Activated CD4-positive, alpha-beta T cell treated with anti-CD3 and anti-CD28 coated beads, Interleukin-2, amount 50 U/mL, for 48 hours (primary cell): Measurements from ENCODE around the gene KCTD3.
A peak's percentile ranks its signal among the peaks of the same experiment; 100 is the strongest.

ENCODE experiments used
- DNase-seq, 2 experiments: peaks; one replicate each; pipeline ENCODE4 v3.0.0-alpha.2; 2020

KCTD3 gene

DNA sequence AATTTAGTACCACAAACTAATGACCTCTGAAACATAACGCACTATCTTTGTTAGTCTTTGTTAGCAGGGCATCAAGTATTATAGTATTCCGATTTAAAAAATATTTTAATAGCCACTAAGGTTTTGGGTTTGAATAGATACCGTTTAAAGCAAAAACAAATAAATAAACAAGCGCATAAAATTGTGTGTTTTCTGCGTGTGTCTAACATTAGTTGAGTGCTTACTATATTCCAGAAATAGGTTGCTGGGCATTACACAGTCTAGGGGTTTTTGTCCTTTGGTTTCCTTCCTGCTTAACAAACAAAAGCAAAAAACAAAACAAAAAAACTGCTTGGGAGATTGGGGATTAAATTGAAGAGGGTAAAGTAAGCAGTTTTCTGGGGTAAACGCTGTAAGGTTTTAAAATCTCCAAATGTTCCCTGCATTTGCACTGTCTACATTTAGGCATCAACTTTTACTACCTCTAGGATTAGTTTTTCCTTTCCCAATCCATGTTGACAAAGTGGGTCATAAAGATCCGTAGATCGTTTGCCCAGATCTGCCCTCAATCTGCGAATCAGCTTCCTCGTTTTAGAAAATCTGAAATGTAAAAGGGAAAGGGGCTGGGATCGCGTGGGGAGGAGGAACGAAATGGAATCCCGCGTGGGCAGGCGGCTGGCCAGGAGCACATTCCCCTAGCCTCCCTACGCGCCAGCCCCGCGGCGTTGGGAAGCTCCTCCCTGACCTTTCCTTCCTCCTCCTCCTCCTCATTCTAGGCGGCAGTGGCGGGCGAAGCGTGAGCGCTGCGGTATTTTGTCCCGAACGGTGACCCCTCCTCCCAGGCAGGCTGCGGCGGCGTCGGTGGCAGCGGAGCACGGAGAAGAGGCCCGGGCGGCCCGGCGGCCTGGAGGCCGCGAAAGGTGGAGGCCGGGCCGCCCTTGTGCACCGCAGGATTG lies at the start of gene KCTD3:
Gene KCTD3, plus strand, starts transcription at position 749 of the 935 bp plus-strand sequence. CDS start 382 bp downstream, outside the sequence.
- DNase-seq = peak; percentile 55 to 65

DNA sequence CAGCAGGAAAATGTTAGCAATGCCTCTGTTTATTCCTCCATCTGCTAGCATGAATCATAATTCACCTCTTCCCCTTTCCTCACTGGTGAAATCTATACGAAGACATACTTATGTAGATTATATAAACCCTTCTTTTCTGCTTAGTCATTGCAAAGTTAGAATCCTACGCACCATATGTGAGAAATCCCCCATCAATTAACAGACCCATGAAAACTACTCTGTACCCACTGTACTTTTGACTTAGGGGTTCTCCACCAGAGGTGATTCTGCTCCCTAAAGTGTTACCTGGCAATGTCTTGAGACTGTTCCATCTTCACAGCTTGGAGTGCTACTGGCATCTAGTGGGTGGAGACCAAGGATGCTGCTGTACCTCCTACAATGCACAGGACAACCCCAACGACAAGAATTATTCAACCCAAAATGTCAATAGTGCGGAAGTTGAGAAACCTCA lies 49.6 kb upstream of the KCTD3 start:
- DNase-seq = no peak

DNA sequence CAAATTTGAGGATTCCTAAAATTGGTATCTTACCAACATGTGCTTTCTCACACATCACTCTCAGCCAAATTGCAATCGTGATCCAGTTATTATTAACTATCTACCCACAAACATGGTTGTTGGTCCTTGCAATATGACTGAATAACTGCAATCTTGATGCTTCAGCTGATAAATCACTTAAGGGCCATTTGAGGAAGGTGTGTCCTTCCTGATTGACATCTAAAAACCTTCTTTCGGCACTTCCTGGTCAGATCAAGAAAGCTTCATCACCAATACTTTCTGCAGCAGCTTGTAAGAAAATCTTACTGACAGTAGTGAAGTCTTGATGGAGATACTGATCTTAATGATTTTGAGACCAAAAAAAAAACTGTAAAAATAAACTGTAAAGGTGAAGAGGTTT lies 48.5 kb upstream of the KCTD3 start:
- DNase-seq = no peak

DNA sequence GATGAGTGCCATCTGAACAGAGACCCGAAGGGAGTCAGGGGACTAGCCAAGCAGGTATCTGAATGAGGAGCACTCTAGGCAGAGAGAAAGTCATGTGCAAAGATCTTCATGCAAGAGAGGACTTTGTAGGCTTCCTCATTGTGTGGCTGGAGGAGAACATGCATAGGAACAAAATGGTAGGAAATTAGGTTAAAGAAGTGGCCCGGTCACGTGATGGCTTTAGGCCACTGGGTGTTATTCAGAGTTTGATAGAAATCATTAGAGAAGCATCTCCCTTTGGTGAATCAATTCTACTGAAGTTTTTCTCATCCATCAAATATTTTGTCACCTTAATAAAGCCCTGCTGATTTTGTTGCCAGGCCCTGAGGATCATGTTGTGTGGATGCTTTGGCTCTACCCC lies 45.8 kb upstream of the KCTD3 start:
- no peak for DNase-seq

DNA sequence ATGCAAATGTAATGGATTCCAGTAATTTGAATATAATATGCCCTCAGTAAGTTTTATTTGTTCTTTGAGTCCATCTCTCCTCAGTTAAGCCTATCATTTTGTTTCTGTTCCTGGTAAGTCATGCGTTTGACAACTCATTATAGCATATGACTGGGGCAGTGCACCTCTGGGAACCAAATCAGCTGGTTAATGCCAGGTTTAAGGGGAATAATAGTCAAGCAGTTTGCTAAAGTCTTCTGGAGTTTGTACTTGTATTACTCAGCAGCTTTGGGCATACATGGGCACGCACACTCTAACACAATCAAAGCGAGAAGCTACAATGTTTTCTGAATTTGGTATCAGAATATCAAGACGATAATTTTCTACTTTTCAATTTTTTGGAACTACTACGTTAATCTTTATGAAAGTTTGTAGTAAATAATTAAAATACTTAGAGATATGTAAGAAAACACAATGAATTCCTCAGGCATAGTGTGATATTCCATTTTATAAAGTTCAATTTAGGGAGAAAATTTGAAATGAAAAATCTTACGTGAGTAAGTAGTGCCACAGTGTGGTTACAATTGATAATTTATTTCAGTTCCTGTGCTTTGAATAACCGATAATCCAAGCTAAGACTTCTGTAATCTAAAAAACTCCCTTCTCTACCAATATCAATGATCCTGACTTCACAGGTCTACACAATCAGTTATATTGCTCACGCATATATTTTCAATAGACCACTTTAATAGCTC lies 43.8 kb upstream of the KCTD3 start:
- DNase-seq = no peak

DNA sequence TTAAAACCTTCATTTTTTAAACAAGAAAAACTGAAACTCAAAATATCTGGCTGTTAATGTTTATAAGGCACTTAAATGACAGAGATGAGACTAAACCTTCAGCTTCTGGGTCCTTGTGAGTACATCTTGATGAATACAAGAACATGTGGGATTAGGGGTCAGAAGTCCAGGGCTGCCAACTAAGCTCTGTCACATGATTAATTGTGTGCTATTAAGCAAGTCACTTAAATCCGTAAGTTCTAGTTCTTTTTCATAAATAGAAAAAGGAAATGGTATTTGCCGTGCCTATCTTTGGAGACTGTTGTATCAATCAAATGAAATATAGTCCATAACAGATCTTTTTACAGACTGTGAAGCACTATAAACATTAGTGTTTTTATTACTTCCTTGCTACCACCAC lies 43.2 kb upstream of the KCTD3 start:
- DNase-seq = no peak

DNA sequence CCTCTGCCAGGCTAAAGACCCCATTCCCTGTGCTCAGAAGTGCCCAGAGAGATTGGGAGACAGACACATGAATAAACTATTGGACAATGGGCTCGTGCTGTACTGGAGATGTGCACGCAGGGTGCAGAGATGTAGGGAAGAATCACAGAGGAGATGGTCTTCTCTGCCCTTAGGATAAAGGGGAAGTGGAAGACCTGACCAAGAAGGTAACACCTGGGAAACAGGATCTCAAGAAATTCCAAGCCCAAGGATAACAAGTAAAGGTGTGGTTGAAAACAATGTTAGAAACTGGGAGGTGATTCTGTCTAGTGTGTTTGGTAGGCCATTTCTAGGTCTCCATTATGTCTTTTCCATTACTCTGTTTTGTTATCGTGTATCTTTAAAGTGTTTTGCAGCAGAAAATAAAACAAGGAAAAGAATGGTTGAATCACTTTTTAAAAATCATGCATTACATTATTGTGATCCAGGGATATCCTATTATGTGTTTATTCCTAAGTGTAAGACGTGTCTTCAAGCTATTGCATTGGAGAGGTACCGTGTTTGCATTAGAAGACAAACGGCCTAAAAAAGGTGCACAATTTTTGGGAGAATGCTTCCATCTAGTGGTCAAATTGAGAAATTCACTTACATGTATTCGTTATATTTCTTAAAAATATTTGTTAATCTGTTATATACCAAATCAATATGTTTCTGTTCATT lies 40.8 kb upstream of the KCTD3 start:
- DNase-seq = no peak

DNA sequence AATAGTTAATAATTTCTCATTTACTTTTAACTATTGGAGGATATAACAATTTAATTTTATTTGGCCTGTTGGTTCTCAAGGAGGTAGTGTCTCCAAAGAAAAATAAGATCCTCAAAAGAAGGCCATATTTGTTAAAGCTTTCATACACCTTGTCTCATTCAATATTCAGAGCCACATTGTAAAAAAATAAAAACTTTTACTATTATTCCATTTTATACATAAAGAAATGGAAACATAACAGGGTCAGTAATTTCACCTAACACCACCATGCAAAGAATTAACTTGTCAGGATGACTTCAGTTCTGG lies 40.3 kb upstream of the KCTD3 start:
- no peak for DNase-seq

DNA sequence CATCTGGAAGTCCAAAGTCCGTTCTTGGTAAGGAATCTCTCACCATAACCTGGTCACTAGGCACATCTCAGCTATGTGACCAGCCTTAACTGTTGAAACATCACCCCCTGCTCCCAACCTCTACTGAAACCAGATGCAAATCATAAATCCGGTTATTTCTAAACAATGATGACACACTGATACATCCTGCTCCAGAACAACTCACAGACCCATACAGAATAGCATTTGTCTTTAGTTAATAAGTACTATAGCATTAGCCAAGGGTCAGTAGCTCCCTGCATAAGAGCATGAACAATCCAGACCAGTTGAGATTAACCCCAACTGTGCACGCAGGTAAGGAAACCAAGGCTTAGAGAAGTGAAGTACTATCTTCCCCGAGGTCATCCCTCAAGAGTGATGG lies 38.0 kb upstream of the KCTD3 start:
- DNase-seq = no peak

DNA sequence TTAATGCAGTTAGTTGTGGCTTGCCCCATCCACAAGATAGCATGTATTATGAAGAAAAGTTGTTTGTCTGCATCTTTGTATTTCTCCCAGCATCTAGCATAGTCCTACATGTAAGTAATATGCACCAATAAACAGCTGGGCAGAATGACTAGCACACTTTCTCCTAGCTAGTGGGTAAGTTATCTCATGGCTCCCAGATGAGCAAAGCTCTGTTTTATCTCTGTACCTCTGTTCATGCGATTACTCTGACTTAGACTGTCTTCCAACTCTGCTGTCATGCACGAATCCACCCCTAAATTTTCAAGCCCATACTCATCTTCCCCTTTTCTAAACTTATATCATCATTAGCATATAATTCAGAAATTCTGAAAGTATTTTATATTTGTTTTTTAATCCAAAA lies 37.5 kb upstream of the KCTD3 start:
- no peak for DNase-seq

DNA sequence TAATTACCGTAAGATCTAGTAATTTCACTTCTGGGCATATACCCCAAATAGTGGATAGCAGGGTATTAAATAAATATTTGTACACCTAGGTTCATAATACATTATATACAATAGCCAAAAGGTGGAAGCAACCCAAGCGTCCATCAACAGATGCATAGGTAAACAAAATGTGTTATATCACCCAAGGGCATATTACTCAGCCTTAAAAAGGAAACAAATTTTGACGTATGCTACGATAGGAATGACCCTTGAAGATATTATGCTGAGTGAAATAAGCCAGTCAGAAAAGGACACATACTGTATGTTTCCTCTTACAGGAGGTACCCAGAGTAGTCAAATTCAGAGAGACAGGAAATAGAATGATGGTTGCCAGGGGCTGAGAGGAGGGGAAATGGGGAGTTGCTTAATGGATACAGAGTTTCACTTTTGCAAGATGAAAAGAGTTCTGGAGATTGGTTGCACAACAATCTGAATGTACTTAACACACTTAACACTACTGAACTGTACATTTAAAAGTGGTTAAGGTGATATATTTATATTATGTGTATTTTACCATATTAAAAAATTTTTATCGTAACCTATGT lies 36.6 kb upstream of the KCTD3 start:
- DNase-seq = no peak

DNA sequence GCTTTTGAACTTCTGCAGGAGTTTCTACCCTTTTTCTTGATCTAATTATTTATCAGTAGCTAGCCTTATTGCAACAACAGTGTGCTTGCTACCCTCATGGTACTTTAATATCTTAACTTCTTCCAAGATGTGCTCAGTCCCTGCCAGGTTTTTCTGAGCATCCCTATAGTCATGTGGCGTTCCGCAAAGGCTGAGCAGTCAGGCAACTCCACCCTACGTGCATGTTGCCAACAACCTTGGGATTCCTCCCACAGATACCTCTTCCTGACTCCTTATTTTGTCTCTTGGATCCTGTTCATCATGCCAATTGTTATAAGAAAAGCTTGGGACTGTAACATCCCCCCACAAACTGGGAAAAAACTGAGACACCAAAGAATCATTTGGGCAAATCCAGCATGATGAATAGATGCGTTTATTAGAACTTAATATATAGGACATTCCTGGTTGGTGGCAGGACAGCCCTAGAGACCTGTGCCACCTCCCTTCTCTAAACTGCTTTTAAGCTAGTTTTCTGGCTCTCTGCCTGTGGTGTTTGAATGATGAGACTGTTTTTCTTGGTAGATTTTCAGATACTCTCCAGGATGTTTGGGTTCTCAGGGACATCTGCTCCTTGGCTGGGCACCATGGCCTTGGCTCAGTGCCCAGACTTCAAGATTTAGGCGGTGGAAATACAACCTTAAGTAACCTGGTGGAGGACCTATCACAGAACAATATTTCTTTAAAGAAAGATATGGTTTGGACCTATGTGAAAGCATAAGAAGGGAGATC lies 27.1 kb upstream of the KCTD3 start:
- no peak for DNase-seq

DNA sequence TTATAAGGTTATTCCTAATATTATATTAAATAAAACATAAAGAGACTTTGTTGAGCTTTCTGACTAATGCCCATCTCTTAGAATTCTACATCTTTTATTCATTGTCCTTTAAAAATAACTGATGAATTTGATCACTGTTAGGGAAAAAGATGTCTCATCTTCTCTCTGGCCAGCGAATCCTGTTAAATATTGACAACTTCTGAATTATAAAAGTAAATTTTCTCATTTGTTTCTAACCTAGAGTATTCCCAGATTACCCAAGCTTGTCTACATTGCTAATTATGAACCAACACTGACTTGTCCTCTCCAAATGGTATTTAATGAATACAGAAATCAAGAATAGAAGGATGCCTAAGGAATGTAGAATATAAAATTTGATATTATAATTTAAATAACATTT lies 24.8 kb upstream of the KCTD3 start:
- no peak for DNase-seq

DNA sequence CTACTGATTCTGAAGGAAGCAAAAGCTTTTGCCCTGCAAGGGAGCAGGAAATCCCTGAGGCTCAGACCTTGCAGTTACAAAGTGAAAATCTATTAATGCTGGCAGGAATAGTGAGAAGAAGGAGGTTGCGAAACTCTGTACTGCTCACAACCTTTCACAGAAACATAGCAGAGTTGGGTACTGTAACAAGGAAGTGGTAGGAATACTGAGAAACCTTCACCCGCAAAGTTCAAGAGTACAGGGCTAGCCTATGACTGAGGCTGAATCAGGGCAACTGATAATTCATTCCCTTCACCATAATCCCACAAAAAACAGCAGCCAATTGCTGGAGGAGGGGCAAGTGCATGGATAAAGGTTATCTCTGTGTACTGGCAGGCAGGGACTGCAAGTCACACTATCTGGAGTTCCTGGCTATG lies 23.9 kb upstream of the KCTD3 start:
- DNase-seq = no peak

DNA sequence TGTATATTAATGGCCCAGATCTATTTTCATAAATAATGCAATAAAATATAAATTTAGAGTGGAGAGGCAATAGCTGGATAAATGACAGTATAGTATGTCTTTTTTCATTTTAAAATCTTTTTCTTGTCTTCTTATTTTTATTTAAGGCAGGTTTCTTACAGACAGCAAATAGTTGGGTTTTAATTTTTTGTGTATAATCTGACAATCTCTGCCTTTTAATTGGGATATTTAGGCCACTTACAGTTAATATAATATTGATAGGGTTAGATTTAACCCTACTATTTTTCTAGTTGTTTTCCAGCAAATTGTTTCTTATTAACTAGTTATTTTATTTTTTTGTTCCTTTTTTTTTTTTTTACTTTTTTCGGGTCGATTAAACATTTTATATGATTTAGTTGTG lies 23.3 kb upstream of the KCTD3 start:
- DNase-seq = no peak

DNA sequence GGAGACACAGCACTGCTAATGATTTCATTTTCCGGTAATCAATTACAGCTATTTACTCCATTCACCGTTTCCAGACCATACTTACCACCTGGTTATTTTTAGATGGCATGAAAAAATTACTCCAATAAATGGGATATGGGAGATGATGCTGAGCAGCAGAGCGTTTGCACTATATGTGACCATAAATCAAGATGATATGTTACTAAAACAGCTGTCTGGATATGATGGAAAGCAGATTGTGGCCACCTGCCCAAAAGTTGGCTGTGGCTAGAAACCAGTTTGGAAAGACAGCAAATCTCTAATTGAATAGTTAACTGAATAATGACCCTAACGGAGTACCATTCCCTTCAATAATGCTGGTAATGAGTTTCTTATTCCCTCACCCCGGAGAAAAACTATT lies 22.5 kb upstream of the KCTD3 start:
- no peak for DNase-seq

DNA sequence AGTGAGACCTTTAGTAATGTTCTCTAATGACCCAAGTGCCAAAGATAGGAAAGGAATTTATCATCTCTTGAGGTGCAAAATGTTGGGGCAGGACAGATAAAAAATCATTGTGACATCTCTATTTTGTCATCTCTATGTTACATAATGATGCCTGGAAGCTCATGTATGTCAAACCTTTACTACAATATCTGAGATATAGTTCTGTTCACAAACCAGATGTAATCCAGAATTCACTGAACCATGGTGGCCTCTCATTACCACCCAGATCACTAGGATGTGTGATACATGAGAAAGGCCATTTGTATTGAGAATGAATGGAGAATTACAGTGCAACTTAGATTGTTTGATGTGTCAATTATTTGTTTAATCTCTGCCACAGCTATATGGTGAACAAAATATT lies 22.0 kb upstream of the KCTD3 start:
- DNase-seq = no peak

DNA sequence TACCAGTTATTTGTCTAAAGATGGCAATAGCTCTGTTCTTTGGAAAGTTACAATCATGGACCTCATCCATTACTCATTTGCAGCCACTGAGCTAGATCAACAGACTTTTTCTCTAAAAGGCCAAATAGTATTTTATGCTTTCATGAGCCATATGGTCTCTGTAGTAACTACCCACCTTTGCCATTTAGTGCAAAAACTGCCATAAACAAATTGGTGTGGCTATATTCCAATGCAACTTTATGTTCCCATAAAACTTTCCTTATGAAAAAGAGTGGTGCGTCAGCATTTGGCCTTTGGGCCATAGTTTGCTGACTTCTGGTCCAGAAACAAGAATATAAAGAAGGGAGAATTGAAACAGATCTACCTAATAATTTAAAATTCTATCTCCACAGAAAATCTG lies 20.1 kb upstream of the KCTD3 start:
- DNase-seq = no peak

DNA sequence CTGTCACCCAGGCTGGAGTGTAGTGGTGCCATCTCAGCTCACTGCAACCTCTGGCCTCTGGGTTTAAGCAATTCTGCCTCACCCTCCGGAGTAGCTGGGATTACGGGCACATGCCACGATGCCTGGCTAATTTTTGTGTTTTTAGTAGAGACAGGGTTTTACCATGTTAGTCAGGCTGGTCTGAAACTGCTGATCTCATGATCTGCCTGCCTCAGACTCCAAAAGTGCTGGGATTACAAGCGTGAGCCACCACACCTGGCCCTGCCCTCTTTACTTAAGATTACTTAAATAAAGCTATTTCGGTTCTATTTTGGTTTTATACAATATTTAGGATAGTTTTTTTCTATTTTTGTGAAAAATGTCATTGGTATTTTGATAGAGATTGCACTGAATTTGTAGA lies 15.3 kb upstream of the KCTD3 start:
- no peak for DNase-seq

DNA sequence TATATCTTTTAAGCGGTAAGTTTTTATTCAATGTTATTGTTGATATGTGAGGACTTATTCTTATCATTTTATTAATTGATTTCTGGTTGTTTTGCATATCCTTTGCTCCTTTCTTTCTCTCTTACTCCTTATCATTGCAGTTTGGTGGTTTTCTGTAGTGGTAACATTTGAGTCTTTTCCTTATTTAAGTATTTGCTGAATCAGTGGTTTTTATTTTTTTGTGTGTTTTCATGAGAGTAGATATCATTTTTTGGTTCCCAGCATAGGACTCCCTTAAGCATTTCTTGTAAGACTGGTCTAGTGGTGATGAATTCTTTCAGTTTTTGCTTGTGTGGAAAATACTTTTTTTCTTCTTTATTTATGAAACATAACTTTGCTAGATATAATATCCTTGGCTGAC lies 12.2 kb upstream of the KCTD3 start:
- DNase-seq = no peak

DNA sequence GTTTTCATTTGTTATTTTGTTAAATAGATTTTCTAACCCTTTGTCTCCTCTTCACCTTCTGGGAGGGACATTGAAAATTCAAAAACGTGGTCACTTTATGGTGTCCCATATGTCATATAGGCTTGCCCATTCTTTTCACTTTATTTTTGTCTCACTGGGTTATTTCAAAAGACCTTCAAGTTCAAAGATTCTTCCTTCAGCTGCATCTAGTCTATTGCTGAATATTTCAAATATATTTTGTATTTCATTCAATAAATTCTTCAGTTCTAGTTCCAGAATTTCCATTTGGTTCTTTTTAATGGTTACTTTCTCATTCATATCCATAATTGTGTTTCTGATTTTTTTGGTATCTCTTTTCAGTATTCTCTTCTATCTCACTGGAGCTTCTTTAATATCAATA lies 11.6 kb upstream of the KCTD3 start:
- DNase-seq = no peak

DNA sequence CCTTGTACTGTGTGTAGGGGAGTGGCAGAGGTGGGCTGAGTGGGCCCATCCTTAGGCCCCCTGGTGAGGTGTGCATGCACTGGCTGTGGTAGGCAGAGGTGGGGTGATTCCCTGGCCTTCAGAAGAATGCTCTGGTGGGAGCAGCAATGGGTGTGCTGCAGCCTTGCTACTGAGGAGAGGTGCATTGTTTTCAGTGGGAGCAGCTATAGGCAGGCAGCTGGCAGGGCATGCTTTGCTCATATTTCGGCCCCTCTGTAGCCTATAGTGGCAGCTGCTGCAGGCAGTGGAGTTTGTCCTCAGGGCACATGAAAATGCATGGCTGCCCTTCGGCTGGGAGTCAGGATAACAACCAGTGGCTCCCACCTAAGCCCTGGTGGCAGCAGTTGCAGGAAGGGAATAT lies 10.1 kb upstream of the KCTD3 start:
- no peak for DNase-seq

DNA sequence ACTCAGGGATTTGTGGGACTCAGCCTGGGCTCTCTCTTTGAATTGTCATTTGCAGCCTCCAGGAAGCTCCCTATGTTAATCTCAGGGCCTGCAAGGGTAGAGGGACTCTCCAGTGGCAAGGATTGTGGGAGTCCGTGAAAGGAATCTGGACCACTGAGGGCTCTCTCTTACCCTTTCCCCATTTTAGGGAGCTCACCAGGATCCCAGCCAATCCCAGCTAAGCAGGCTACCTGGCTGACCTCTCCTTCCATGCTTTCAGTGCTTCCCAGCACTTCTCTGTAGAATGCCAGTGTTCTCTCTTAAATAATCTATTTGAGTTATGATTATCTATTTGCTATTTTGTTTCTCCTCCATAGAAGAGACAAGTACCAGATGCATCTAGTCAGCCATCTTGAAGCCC lies 9.6 kb upstream of the KCTD3 start:
- no peak for DNase-seq
